Ecto neural progenitor cell (in vitro differentiated cells): ENCODE results near the gene HS6ST2.
A peak's percentile ranks its signal among the peaks of the same experiment; 100 is the strongest.

ENCODE experiments used
- DNase-seq: peaks from one replicate; pipeline ENCODE4 v3.0.0-alpha.2; 2018; ENCODE audit warnings: low spot score

HS6ST2 gene

DNA sequence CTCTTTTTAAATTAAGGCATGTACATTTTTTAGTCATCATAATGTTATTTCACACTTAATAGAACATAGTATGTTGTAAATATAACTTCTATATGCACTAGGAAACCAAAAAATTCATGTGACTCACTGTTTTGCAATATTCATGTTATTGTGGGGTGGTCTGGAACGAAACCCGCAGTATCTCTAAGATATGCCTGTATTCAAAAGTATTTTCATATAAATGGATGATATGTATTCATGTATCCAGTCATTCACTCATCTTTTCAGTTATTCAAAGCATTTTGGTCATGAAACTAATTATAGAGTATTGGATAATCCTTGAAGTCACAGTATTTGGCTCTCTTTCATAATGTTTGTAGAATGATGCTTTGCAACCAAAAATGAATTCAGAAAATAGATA is 168.1 kb downstream of the HS6ST2 start:
- no peak for DNase-seq

DNA sequence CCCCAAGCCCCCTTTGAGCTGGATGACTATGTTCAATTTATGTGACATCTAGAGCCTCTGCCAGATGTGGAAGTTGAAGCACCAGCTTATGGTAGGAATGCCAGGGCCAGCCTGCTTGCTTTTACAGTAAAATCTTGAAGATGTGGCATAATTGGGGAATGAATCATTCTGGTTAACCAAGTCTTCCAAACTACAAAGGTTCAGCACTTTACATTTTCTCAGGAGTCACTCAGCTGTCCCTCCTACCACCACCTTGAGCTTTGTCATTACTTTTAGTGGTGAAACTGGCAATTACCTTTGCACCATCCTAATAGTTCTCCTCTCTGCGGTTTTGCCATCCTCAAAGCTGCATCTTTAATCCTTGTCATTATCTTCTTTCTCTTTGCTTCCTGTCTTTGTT is 172.2 kb downstream of the HS6ST2 start:
- DNase-seq = no peak

DNA sequence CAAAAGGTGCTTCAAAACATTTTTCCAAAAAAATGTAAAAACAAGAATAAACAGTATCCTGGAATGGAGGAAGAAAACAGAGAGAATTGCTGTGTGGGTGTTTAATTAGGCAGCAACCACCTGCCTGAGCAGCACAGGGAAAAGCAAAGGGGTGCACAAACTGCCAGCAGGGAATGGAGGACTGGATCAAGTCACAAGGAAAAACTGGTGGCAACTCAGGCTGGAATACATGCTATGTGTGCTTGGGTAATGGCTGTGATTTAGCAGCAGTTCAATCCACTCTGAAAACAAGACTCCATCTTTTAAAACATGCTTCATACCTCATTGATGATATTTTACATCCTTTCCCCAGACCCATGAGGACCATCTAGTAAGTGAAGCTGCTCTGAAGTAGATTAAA is 179.5 kb downstream of the HS6ST2 start:
- no peak for DNase-seq

DNA sequence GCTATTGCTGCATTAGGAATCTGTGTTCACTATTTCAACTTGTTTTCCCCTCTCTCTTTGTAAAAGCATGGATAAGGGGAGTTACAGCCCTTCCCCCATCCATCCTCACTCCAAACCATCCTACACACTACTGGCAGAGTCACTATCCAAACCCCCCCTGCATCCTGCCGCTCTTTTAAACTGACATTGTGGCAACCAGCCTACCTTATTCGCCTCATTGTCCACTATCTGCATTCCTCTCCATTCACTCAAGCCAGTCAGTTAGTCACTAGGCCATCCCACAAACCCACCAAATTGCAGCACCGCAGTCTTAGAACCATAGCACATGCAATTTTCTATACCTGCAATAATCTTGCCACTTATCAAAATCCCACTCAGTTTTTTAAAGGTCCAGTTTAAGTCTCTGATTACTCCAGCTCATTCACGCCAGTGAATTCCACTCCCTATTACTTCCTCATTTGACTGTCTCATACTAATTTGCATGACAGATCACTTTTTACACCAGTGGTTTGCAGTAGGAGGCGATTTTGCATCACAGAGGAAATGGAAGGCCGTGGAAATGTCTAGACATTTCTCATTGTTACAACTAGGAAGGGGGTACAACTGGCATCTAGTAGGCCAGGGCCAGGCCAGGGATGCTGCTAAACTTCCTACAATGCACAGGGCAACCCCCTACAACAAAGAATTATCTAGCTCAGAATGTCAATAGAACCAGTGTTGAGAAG is 181.8 kb downstream of the HS6ST2 start:
- DNase-seq = no peak

DNA sequence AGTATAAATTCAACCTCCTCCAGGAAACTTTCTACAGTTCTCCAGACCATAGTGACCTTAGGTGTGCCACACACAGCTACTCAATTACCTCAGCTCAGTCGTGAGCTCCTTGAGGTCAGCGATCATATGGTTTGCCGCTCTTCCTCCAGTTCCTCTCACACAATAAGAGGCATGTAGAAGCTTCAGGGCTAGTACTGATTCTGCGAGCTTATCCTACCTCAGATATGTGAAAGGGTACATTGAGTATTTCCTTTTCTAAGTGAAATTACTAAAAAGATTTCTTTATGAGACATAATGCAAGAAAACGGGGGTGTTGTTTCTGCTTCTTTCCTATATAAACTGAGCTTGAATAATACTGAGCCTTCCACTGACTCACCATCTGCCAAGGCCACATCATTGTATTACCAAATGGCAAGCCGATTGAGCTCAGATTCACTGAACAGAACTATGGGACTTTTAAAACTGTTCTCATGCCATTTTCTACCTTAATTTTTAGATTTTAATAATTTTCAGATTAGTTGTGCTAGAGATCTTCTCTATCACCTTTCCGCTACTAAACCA is 183.1 kb downstream of the HS6ST2 start:
- DNase-seq = no peak

DNA sequence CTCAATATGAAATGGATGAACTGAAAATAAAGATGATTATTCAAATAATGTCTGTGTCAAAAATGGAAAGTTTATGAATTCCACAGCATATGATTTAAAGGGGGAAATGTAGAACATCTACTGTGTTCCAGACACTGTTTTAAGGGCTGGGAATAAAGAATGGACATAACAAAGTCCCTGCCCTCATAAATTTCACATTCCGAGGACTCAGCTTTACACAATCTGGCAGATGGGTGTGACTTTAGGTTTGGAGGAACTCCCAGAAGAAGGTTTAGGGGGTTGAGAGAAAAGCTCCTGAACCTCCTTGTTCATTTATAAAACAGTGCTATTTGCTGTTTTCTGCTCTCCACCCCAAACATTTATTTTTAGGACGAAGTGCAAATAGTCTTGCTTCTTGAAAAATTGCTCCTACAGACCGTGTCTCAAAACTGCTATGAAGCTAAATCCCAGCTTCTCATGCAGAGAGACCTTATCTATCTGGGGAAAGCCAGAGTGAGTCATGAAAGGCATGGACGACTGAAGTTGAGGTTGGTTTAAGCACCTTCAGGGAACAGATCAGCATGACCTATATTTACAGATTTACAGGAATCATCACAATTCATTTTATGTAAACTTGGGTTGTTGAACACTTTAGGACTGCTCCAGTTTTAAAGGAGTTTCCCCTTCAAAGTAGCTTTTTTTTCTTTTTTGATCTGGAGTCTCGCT is 184.3 kb downstream of the HS6ST2 start:
- DNase-seq = no peak

DNA sequence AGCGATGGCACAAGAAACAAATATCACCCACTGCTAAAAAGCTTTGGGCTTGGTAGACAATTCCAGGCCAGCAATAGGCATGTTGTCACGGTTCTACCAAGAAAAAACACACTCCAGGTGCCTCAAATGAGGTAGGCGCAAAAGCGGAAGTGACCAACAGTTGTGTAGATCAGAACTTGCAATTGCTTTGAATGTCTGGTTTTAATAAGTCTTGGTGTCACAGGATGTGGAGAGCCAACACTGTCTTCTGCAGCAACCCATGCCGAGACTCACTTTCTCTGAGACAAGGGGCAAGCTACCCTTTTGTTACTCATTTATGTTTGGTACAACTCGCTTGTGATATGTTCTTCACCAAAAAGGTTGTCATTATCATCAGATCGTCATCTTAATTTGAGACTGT is 188.8 kb downstream of the HS6ST2 start:
- DNase-seq = no peak

DNA sequence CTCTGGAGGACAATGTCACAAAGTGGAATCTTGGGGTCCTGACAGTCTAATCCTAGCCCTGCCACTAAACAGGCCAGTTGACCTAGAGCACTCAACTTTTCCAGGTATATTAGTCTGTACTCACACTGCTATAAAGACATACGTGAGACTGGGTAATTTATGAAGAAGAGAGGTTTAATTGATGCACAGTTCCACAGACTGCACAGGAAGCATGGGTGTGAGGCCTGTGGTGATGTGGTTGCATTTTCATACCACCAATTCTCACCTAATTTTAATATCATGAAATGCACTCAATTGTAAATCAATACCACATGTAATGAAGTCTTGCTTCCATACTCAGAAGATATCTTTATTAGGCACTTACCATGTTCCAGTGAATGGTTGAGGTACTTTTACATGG is 192.0 kb downstream of the HS6ST2 start:
- DNase-seq = no peak

DNA sequence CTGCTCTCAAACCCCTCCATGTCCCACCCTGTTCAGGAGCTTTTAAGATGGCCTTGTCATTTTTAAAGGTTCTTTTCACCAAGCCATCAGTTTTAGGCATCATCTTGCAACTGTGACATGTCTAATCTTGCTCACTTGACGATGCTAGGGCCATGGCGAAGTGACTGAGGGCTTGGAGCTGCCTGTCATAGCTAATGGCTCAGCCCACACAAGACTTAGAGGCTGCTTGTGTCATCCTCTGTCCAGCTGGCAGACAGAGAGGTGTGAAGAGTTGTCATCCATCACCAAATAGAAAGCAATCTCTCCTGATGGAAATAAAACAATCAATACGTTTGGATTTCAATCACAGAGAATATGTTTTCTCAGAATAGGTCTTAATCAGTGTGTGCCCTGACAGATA is 194.9 kb downstream of the HS6ST2 start:
- no peak for DNase-seq

DNA sequence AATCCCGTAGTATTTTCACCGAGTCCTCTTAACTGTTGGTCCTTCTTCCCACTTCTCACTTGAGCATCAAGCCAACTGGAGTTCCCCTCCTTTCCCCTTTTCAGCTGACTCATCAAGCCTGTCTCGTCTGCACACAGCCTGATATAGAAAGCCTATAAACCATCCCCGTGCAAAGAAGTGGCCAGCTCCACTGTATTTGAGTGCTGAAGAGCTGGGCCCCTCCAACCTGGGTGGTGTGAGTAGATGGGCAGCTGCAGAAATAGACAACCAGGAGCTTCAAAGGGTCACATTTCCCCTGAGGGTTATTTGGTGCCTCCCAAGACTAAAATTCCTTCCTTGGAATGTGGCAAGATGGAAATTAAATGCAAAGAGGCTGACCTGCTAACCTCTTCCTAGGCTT is 199.7 kb downstream of the HS6ST2 start:
- peak; percentile 52 for DNase-seq

DNA sequence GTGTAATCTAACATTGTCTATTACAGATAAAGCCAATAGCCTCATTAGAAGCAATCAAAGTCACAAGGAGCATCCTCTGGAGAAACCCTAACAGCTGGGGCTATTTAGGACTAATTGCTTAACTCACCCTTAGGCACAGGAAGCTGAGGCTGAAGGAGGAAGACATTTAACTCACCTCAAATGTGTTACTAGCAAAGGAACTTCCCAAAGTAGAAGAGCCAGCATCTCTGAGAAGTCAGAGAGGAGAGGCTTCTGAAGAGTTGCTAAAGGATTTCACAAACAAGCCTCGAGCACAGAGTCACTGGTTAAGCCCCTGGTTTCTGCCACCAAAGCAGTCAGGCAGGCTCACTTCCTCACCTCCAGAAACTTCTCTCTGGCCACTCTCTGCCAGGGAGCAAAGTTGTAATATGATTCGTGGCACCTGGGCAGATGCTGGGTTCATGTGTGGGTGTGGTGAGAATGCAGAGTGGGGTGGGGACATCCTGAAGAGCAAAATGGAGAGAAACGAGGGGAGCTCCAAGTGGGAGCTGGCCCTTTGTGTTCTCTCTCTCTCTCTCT is 201.3 kb downstream of the HS6ST2 start:
- DNase-seq = no peak

DNA sequence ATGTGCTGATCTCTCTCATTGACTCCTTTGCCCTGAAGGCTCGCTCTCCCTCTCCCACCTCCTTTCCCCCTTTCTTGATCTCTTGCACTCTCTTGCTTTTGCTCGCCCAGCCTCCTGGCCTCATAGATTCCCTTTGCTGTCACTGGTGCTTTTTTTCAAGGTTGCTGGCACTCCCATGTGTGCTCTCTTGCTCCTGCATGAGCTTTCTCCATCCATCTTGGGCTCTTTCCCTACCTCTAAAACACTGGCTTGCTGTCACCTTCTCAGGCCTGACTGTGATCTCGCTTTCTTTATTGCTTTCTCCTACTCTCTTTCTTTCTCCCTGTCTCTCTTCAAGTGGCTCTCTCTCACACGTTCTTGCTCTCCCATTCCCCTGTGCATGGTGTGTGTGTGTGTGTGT is 202.0 kb downstream of the HS6ST2 start:
- DNase-seq = no peak

DNA sequence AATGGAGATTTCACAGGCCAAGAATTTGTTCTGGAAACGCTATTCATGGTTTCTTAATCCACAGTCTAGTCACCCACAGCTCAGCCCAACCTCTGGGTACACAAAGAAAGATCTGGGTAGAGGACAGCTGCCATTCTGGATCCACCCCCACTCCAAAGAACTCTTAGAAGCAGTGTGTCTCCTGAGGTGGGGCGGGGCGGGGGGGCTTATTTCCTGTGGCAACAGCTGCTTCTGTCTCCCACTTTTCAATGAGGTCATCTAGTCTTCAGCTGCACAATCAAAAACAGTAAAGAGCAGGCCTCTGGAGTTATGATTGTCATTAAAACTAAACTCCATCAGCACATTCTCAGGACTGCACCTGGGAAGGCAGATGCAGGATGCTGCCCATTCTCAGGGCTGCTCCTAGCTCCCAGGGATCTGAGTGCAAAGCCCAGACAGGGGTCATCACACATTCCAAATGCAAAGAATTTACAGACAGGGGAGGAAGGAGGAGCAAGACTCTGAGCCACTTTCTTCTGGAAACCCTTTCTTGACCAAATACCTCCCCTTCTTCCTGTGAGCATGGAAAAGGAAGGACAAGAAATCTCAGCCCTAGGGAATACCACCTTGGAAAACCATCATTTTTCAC is 207.3 kb downstream of the HS6ST2 start:
- no peak for DNase-seq

DNA sequence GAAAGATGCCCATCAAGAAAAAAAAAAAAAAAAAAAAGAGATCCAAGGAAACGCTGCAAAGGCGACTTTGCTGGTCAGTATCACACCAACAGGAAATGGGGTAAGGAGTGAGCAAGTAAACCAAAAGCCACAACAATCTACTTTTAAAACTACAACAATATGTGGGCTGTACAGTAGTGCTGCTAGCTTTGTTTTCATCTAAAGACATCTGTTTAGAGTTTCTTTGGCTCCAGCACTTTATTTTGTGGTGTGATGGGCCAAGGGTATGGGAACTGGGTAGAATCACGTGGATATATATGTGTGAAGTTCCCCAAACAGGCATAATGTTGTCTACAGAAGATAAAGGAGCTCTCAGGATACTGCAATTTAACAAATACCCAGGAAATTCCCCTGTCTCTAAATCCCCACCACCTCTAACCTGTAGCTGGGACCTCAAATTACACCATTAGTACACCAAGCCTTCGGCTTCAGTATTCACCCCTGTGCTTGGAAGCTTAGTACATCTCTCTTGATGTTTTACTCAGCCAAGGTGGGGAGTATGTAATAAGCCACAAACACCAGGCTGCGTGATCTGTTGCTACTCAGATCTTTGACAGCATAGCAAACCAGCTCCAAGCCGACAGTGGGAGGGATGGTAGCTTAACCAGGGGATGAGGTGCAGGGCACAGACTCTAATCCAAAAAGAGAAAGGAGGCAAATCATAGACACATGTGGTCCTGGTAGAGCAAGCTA is 207.9 kb downstream of the HS6ST2 start:
- DNase-seq = no peak

DNA sequence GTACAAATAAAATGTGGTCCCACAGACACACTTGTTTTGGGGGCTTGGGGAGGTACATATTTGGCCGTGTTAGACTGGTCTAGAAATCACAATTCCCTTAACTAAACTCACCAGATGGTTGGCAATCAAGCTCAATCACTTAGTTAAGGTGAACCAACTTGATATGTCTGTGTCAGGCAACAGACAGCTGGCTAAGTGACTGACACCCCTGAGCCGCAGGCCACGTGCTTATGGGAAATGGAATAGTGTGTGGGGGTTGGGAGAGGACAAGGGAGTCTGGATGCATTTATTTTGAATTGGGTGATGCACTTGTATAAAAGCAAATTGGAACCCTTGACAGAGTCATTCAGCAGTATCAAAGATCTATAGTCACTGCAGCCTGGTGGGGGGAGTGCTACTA is 209.0 kb downstream of the HS6ST2 start:
- no peak for DNase-seq

DNA sequence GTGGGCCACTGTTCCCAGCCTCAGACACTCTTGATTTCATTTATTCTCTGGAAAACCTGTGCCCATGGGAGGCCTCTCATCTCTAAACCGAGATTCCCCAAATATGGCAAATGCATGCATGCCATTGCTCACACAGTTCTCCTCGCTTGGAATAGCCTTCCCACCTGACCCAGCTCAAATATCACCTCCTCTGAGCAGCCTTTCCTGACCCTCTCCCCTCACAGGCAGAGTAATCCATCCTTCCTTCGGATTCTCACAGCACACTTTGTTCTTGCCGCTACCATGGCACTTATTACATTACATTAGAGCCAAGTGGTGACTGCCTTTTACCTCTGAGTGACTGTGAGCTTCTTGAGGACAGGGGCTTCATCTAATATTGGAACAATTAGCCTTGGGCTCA is 209.5 kb downstream of the HS6ST2 start:
- DNase-seq = no peak

DNA sequence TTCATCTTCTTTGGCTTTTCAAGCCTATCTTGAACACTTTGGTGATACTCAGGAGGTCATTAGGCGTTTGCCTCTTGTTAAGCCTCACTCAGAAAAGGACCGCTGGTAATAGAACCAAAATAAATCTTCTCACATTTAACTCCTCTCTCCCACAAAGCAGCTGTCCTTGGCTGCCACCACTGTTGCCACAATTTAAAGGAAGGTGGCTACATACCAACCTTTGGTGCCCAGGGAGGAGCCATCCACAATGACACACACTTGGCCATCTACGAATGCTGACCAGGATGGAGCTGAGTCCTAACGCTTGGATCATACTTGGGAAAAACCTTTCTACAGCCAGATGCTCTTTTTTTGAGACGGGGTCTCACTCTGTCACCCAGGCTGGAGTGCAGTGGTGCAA is 210.2 kb downstream of the HS6ST2 start:
- DNase-seq = no peak

DNA sequence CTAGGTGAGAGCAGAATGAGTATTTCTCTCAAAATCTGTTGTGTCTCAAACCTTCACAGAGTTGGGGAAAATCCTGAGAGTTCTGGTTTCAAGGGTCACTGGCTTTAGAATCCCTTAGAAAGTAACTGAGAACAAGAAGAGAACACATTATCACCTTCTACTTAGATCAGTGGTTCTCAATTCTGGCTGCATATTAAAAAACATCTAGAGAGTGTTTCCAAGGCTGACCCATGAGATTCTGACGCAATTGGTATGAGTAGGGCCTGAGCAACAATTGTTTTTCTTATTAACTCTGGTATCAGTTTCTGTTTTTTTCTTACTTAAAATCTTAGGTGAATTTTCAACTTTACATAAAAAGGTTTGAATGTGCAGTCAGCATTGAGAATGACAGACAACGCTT is 212.8 kb downstream of the HS6ST2 start:
- DNase-seq = no peak

DNA sequence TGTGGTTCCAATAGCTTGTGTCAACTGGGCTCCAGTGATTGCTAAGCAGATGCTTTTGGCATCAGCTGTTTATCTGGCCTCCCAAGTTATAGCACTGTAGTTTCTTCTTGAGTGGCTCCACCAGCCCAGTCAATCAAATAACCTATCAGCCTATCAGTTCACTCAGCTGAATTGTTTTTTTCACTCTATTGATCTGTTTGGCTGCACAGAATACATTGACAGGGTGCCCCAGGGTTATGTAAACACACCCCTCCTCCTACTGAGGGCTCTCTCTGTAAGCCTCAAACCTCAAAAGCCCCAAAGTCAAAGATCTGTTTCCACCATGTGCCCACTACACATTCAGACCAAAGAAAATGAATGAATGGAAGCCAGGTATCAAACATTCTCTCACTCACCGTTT is 214.0 kb downstream of the HS6ST2 start:
- no peak for DNase-seq

DNA sequence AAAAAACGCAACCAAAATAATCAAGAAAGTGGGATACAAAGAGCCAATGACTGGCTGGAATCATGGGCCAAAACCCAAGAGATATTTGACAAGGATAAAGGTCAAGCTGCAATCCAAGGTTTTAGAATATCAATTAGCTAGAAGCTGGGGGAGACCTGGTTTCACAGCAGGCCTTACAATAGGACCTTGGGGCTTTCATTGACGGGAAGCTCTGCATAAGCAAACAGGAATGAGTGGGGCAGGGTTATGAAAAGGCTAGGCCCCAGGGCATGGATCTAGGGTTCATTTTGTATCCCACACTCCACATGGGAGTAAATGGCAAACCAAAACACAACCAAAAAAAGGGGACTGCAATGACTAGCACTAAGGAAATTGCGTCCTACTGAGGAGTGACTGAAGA is 215.3 kb downstream of the HS6ST2 start:
- DNase-seq = no peak

DNA sequence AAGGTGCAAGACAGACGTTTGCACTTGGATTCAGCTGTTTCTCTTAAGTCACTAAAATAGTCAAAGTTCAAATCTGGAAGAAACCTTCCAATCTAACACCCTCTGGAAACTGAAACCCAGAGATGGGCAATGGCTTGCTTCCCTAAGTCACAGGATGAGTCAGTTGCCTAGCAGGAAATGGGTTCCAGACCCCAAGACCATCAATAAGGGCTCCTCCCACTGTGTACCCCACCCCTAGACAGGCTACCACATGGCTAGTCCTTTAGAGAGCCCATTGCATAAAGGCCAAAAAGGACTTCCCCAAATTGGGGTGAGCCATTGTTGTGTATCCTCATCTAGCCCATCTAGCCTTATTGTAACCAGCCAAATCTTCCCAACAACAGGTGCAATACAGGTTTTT is 216.2 kb downstream of the HS6ST2 start:
- DNase-seq = no peak

DNA sequence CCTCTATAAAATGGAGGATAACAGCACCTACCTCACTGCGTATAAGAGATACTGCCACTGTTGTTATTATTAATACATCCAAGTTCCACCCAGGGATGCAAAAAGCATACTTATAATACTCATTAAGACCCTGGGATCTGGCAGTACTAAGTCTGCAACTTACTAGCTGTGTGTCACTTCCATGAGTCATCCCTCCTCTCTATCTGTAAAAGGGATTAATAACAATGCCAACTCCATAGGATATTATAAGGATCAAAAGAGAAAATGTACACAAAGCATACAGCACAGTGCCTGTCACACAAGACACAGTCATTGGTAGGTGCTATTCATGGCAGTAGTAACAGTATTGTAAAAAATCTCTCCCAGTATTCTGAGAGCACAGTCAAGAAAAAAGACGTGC is 216.7 kb downstream of the HS6ST2 start:
- DNase-seq = no peak
